Neural cell (in vitro differentiated cells): Measurements from ENCODE around the gene PSMC3. TPM values are rescaled to one million over a fixed set of nuclear protein-coding genes. Genes with fewer than 3 reads are reported as not detected.

Experiments
- H2AFZ ChIP-seq: fragments of 200-600, 300-800 bp; sonication (generic), shearing (Covaris generic); 2 replicates; pipeline ENCODE4 v1.6.0; 2014; ENCODE audit warnings: low read depth, mild to moderate bottlenecking, antibody characterized with exemption, low read length, moderate library complexity
- H3F3A ChIP-seq: fragments of 200-600 bp; shearing (Covaris generic); 2 replicates; pipeline ENCODE4 v1.6.1; 2016; ENCODE audit warnings: mild to moderate bottlenecking, moderate library complexity, mixed read lengths, antibody characterized with exemption, low read length; ENCODE audit not compliant: insufficient read depth, poor library complexity, severe bottlenecking
- H3K27ac ChIP-seq: fragments of 200-600, 300-800 bp; sonication (generic), shearing (Covaris generic); 2 replicates; pipeline ENCODE4 v1.5.1; 2014; ENCODE audit warnings: mild to moderate bottlenecking, low read length, moderate library complexity
- H3K27me3 ChIP-seq: fragments of 300-800, 200-600 bp; sonication (generic), shearing (Covaris generic); 2 replicates; pipeline ENCODE4 v1.6.0; 2014; ENCODE audit warnings: mild to moderate bottlenecking, low read depth, low read length, moderate library complexity; ENCODE audit not compliant: insufficient read depth
- H3K36me3 ChIP-seq: fragments of 300-800, 200-600 bp; sonication (generic), shearing (Covaris generic); 2 replicates; pipeline ENCODE4 v1.5.1; 2014; ENCODE audit warnings: mild to moderate bottlenecking, antibody characterized with exemption, low read length, moderate library complexity; ENCODE audit not compliant: insufficient read depth
- H3K4me2 ChIP-seq: fragments of 300-800, 200-600 bp; sonication (generic), shearing (Covaris generic); 2 replicates; pipeline ENCODE4 v1.6.0; 2014; ENCODE audit warnings: mild to moderate bottlenecking, low read length
- H3K4me3 ChIP-seq: fragments of 300-800, 200-600 bp; sonication (generic), shearing (Covaris generic); 2 replicates; pipeline ENCODE4 v1.5.1; 2014; ENCODE audit warnings: mild to moderate bottlenecking, low read length, moderate library complexity
- H3K79me2 ChIP-seq: fragments of 200-600 bp; shearing (Covaris generic); replicated peaks from 2 replicates; pipeline ENCODE4 v1.6.0; 2014; ENCODE audit warnings: mild to moderate bottlenecking, low read length, moderate library complexity; ENCODE audit not compliant: insufficient read depth
- H3K9ac ChIP-seq: fragments of 300-800, 200-600 bp; sonication (generic), shearing (Covaris generic); 2 replicates; pipeline ENCODE4 v1.6.1; 2016; ENCODE audit warnings: mild to moderate bottlenecking, low read length, mixed read lengths
- H3K9me2 ChIP-seq: fragments of 200-600 bp; shearing (Covaris generic); 2 replicates; pipeline ENCODE4 v1.6.1; 2016; ENCODE audit warnings: mild to moderate bottlenecking, low read length, mixed read lengths; ENCODE audit not compliant: insufficient read depth
- H3K9me3 ChIP-seq: fragments of 200-600, 300-800 bp; sonication (generic), shearing (Covaris generic); 2 replicates; pipeline ENCODE4 v1.6.1; 2016; ENCODE audit warnings: mild to moderate bottlenecking, mixed run types, low read length, moderate library complexity, mixed read lengths
- H4K20me1 ChIP-seq: fragments of 200-600 bp; shearing (Covaris generic); 2 replicates; pipeline ENCODE4 v1.6.1; 2016; ENCODE audit warnings: mild to moderate bottlenecking, mixed run types; ENCODE audit not compliant: insufficient read depth
- EP300 ChIP-seq: fragments of 450-650 bp; conservative IDR thresholded peaks from 2 replicates; pipeline ENCODE4 v1.6.1; 2014; ENCODE audit warnings: antibody characterized with exemption, mild to moderate bottlenecking, moderate library complexity; ENCODE audit not compliant: poor library complexity, severe bottlenecking
- EZH2 ChIP-seq: fragments of 200-600, 300-800 bp; shearing (Covaris generic), sonication (generic); IDR thresholded peaks from 2 replicates; pipeline ENCODE4 v1.6.1; 2014; ENCODE audit warnings: antibody characterized with exemption, low read length, borderline replicate concordance, mild to moderate bottlenecking; ENCODE audit not compliant: insufficient read depth, poor library complexity, severe bottlenecking
- MXI1 ChIP-seq: fragments of 450-650 bp; conservative IDR thresholded peaks from 2 replicates; pipeline ENCODE4 v1.6.1; 2014; ENCODE audit warnings: antibody characterized with exemption, mild to moderate bottlenecking; ENCODE audit not compliant: poor library complexity, severe bottlenecking
- POLR2AphosphoS5 ChIP-seq: IDR thresholded peaks from 2 replicates; pipeline ENCODE4 v1.6.1; 2012
- RAD21 ChIP-seq: fragments of 450-650 bp; conservative IDR thresholded peaks from 2 replicates; pipeline ENCODE4 v1.6.1; 2014; ENCODE audit warnings: antibody characterized with exemption, mild to moderate bottlenecking, moderate library complexity
- TAF1 ChIP-seq: IDR thresholded peaks from 2 replicates; pipeline ENCODE4 v1.6.1; 2012; ENCODE audit warnings: low read depth
- polyA plus RNA-seq: library from polyadenylated mRNA; depleted of rRNA; stranded (reverse); fragments of >200 nt; gene quantifications from 2 replicates; pipeline ENCODE4 v1.2.3, GENCODE V29; 2014
- TF ChIP-seq, protein P1 (sequence below): fragments of 450-650 bp; IDR thresholded peaks from 2 replicates; pipeline ENCODE4 v1.5.1; 2014; ENCODE audit warnings: antibody characterized with exemption, mild to moderate bottlenecking, moderate library complexity; ENCODE audit not compliant: poor library complexity, severe bottlenecking
- TF ChIP-seq, protein P2 (sequence below): IDR thresholded peaks from 2 replicates; pipeline ENCODE4 v1.6.1; 2012; ENCODE audit warnings: borderline replicate concordance

PSMC3 gene
- polyA plus RNA-seq, 1 donor from 2014 or later: 157 TPM

DNA sequence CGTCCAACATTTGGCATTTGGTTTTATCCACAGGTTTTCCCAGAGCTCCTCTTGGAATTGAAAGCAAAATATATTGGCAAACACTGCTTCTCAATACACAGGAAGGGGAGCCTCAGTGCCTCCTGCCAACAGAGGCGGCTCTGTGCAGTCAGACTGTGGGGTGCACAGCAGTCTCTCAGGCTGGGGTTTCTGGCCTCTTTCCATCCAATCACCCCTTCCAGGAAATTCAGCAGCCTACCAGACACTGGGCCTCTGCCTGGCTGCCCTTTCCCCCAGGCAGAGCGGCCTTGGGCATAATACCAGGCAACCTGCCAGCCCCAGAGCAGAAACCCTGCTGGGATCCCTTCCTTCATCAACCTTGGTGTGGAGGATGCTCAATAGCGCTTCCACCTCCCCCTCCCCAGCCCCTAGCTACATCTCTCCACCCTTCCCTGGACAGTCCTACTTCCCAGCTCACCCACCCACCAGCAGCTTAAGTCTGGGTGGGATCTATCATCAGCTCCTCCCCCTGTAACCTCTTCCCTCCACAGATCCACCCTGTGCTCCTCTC is 40.5 kb upstream of the PSMC3 start:
- Histone ChIP-seq H2AFZ (no peak overlapping the region), H3K36me3 (peaks cover 17% of the 10 kb centered on the region), H3F3A (no peaks in the 10 kb centered on the region), H3K9ac (no peak overlapping the region), H3K9me3 (no peaks in the 10 kb centered on the region), H3K4me3 (no peak overlapping the region), H3K27me3 (no peaks in the 10 kb centered on the region), H3K79me2 (peaks cover 3% of the 10 kb centered on the region), H3K4me2 (no peak overlapping the region), H3K9me2 (no peaks in the 10 kb centered on the region), H3K27ac (no peak overlapping the region), H4K20me1 (no peaks in the 10 kb centered on the region)
- TF ChIP-seq POLR2AphosphoS5: no peak
- TF ChIP-seq, protein P1, sequence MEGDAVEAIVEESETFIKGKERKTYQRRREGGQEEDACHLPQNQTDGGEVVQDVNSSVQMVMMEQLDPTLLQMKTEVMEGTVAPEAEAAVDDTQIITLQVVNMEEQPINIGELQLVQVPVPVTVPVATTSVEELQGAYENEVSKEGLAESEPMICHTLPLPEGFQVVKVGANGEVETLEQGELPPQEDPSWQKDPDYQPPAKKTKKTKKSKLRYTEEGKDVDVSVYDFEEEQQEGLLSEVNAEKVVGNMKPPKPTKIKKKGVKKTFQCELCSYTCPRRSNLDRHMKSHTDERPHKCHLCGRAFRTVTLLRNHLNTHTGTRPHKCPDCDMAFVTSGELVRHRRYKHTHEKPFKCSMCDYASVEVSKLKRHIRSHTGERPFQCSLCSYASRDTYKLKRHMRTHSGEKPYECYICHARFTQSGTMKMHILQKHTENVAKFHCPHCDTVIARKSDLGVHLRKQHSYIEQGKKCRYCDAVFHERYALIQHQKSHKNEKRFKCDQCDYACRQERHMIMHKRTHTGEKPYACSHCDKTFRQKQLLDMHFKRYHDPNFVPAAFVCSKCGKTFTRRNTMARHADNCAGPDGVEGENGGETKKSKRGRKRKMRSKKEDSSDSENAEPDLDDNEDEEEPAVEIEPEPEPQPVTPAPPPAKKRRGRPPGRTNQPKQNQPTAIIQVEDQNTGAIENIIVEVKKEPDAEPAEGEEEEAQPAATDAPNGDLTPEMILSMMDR: no peak
- no peak for TF ChIP-seq EP300
- TF ChIP-seq, protein P2, sequence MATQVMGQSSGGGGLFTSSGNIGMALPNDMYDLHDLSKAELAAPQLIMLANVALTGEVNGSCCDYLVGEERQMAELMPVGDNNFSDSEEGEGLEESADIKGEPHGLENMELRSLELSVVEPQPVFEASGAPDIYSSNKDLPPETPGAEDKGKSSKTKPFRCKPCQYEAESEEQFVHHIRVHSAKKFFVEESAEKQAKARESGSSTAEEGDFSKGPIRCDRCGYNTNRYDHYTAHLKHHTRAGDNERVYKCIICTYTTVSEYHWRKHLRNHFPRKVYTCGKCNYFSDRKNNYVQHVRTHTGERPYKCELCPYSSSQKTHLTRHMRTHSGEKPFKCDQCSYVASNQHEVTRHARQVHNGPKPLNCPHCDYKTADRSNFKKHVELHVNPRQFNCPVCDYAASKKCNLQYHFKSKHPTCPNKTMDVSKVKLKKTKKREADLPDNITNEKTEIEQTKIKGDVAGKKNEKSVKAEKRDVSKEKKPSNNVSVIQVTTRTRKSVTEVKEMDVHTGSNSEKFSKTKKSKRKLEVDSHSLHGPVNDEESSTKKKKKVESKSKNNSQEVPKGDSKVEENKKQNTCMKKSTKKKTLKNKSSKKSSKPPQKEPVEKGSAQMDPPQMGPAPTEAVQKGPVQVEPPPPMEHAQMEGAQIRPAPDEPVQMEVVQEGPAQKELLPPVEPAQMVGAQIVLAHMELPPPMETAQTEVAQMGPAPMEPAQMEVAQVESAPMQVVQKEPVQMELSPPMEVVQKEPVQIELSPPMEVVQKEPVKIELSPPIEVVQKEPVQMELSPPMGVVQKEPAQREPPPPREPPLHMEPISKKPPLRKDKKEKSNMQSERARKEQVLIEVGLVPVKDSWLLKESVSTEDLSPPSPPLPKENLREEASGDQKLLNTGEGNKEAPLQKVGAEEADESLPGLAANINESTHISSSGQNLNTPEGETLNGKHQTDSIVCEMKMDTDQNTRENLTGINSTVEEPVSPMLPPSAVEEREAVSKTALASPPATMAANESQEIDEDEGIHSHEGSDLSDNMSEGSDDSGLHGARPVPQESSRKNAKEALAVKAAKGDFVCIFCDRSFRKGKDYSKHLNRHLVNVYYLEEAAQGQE: no peak
- TF ChIP-seq EZH2: no peak
- TF ChIP-seq MXI1: no peak
- no peak for TF ChIP-seq RAD21

DNA sequence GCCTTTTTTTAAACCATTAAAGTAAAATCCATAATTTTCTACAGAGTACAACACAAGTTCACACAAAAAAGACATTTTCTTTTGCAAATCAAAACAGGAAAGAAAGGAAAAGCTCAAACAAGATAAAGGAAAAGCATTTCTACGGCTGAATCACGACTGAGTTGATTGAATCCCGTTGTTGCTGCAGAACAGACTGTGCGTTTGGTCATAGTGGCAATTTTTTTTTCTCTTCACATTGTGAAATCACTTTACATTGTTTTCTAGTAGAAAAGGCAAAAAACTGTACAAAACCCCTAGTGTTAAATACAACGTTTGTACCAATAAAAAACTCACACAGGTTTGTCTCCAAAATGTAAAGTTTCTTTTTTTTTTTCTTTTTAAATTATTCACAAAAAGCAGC is 40.0 kb upstream of the PSMC3 start:
- no peak overlapping the region for H2AFZ ChIP-seq
- H3K27ac ChIP-seq: no peak overlapping the region
- no peak overlapping the region for H3K4me3 ChIP-seq
- H3K9me2 ChIP-seq: no peaks in the 10 kb centered on the region
- H3K9me3 ChIP-seq: no peaks in the 10 kb centered on the region
- H3K27me3 ChIP-seq: no peaks in the 10 kb centered on the region
- H3K4me2 ChIP-seq: no peak overlapping the region
- TF ChIP-seq, protein P1: no peak
- TF ChIP-seq POLR2AphosphoS5: no peak
- no peak for TF ChIP-seq RAD21
- no peak for TF ChIP-seq EZH2
- TF ChIP-seq MXI1: no peak
- no peak for TF ChIP-seq EP300
- no peak for TF ChIP-seq TAF1
- H4K20me1 ChIP-seq: no peaks in the 10 kb centered on the region
- H3K79me2 ChIP-seq: peaks cover 3% of the 10 kb centered on the region
- no peak overlapping the region for H3K9ac ChIP-seq
- H3K36me3 ChIP-seq: peaks cover 14% of the 10 kb centered on the region
- H3F3A ChIP-seq: no peaks in the 10 kb centered on the region
